KG1 (cell line): ENCODE data around the gene SPATC1L.
"Not testable (repeated sequence)": the region's sequence is repeated elsewhere in the genome, so short reads cannot be mapped to it uniquely, and the experiment has no call there.

ENCODE experiments used
- DNase-seq: peaks from one replicate; lab custom pipeline; 2025; lab: John Stamatoyannopoulos, UW

Gene SPATC1L

GRCh38 chr21:46150491-46151121 lies 33.7 kb downstream of the SPATC1L start:
- DNase-seq: no peak

DNA sequence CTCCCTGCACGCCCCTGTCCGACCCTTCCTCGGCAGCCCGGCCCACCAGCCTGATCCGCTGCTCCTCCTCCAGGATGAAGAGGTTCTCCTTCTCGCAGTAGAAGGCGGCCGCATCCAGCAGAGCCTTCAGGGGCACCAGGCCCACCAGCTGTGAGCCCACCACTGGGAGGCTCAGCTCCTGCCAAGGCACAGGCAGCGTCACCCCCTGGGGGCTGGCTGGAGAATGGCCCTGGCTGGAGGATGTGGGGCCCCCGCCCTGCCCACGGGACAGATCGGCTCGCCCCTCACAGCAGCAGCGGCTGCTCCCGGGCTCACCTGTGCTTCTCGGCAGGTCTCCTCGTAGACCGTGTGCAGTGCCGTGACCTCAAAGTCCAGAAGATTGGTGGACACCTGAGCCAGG lies 34.2 kb downstream of the SPATC1L start:
- no peak for DNase-seq

DNA sequence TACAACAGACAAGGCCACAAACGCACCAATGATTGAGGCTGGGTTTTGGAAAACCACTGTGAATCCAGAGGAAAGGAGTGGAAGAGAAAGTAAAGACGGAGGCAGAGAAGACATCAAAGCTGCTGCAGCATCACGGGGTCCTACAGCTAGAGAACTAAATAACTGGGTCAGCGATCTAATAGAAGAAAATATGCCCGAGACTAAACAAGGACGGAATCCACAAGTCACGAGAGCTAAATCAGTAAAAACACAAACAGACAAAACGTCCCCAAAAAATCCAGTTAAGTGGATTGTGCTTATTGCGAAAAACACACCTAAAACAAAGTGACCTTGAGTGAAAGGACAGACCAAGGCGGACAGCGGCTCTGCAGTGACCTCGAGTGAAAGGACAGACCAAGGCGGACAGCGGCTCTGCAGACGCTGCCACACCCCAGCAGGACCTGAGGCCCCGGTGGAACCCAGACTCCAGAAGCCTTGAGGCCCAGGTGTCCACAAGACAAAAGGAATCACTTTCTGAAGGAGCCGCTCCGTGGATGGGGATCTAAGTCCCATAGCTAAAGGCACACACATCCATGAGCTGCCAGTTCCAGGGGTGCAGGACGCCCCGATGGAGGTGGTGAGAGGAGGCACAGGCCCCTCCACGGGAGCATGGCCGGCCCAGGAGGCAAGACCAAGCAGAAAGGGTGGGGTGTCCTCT lies 34.9 kb downstream of the SPATC1L start:
- no peak for DNase-seq

- no peak for DNase-seq
Observed at GRCh38 chr21:46148106-46148505, 36.2 kb downstream of the SPATC1L start.

DNA sequence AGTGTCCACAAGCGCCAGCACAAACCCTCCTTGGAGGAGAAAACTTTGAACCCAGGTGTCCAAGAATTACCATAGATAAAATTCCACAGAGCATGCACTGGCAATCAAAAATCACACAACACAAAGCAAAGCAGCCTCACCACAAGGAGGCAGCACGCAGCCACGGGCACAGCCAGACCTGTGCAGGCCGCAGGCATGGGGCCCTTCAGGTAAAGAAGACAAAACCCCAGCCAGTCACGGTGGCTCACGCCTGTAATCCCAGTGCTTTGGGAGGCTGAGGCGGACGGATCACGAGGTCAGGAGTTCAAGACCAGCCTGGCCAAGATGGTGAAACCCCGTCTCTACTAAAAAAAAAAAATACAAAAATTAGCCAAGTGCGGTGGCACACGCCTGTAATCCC lies 36.8 kb downstream of the SPATC1L start:
- not testable (repeated sequence) for DNase-seq

- DNase-seq: no peak
Observed at GRCh38 chr21:46146856-46147255, 37.4 kb downstream of the SPATC1L start.

- no peak for DNase-seq
Observed at GRCh38 chr21:46145840-46146691, 38.2 kb downstream of the SPATC1L start.

- no peak for DNase-seq
Observed at GRCh38 chr21:46145159-46145839, 39.0 kb downstream of the SPATC1L start.

- DNase-seq: no peak
Observed at GRCh38 chr21:46144464-46145070, 39.7 kb downstream of the SPATC1L start.

DNA sequence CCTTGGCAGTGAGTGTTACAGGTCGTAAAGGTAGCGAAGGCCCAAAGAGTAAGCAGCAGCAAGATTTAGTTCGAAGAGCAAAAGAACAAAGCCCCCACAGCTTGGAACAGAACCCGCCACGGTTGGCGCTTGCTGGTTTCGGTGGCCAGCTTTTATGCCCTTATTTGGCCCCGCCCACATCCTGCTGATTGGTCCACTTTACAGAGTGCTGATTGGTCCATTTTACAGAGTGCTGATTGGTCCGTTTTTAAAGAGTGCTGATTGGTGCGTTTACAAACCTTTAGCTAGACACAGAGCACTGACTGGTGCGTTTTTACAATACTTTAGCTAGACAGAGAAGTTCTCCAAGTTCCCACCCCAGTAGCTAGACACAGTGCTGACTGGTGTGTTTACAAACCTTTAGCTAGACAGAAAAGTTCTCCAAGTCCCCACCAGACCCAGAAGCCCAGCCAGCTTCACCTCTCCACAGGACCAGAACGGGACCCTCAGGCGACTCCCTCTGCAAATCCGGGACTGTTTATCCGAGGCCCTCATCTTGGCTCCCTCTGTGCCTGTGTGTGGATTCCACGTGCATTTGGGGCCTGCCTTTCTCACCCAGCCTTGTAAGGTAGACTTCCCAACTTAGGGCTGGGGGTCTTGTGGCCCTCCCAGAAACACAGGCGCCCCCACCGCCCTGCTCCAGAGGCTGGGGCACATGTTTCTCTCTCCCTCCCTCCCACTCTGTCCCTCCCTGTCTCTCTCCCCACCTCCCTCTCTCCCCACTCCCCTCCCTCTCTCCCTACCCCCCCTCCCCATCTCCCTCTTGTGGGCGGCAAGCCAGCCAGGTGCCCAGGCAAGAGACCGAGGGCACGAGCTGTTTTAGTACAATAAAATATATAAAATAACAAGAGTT lies 41.4 kb downstream of the SPATC1L start:
- DNase-seq: no peak

DNA sequence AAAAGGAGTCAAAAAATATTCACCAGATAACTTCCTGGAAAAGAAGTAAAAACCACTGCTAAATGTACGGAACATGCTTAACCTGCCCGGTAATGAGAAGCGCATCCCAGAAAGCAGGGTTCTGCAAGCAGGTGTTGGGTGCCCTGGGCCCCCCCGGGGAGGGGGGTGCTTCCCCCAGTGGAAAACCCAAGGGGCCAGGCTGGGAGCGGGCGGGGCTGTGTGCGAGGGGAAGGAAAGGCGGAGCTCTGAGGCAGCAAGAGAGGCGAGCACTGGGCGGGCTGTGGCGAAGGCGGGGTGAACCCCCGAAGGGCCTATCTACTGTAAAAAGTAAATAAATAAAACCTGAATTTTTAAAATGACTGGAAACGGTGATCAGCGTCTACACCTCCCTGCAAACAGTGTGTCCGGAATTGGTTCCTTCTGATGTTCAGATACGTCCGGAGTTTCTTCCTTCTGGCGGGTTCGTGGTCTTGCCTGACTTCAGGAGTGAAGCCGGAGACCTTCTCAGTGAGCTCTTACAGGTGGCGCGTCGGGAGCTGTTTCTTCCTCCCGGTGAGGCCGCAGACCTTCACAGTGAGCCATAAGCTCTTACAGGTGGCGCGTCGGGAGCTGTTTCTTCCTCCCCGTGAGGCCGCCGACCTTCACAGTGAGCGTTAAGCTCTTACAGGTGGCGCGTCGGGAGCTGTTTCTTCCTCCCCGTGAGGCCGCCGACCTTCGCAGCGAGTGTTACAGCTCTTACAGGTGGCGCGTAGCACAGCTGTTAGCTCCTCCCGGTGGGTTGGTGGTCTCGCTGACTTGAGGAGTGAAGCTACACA lies 42.3 kb downstream of the SPATC1L start:
- DNase-seq: no peak

DNA sequence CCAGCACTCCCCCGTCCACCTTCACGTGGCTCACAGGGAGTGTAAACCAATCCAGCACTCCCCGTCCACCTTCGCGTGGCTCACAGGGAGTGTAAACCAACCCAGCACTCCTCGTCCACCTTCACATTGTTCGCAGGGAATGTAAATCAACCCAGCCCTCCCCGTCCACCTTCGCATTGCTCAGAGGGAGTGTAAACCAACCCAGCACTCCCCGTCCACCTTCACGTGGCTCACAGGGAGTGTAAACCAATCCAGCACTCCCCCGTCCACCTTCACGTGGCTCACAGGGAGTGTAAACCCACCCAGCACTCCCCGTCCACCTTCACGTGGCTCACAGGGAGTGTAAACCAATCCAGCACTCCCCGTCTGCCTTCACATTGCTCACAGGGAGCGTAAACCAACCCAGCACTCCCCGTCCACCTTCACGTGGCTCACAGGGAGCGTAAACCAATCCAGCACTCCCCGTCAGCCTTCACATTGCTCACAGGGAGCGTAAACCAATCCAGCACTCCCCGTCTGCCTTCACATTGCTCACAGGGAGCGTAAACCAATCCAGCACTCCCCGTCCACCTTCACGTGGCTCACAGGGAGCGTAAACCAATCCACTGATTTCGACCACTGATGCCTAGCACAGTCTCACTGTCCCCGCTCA lies 43.8 kb downstream of the SPATC1L start:
- DNase-seq: not testable (repeated sequence)

- no peak for DNase-seq
Observed at GRCh38 chr21:46139686-46140085, 44.6 kb downstream of the SPATC1L start.

- no peak for DNase-seq
Observed at GRCh38 chr21:46138383-46138970, 45.8 kb downstream of the SPATC1L start.

DNA sequence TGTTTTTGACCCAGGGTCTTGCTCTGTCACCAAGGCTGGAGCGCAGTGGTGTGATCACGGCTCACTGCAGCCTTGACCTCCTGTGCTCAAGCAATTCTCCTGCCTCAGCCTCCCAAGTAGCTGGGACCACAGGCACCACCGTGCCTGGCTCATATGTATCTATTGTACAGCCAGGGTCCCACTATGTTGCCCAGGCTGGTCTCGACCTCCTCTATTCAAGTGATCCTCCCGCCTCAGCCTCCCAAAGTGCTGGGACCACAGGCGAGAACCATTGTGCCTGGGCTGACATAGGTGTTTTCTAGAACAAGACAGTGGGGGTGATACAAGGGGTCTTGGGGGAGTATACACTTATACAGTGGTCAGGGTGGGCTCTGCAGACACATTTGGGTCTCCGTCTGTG lies 46.4 kb downstream of the SPATC1L start:
- DNase-seq: no peak

DNA sequence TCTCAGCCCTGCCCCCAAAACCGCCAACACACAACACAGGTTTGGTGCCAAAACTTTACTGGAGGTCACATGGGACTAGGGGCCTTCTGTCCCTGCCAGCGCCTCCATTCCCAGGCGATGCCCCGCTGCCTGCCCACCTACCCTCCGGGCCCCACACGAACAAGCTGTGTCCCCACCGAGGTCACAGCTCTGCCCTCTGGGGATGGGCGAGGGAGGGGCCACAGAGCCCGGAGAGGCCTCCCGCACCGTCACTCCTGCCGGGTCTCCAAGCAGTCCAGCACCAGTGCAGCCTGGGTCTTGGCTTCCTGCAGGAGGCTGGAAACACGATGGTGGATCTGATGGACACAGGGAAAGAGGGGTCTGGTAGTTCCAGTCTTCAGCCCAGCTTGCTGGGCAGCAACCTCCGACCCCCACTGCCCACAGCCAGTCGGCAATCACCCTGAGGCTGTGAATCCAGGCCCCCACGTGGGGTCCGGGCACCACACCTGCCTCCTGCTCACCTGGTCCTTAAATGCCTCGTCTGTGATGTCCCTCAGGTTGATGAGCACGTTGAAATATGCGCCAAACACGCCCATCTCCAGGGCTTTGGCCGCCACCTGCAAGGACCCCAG lies 47.4 kb downstream of the SPATC1L start:
- DNase-seq: no peak

- DNase-seq: no peak
Observed at GRCh38 chr21:46135782-46136395, 48.4 kb downstream of the SPATC1L start.
